Vagina (tissue), 2 donors: ENCODE measurements around the gene RAPGEF5.

ENCODE experiments used
- POLR2A ChIP-seq, 2 donors: fragments of 450-650 bp; IDR thresholded peaks; one replicate each; pipeline ENCODE4 v1.6.1; 2017; ENCODE audit warnings: antibody characterized with exemption in 2 of 2, mild to moderate bottlenecking in 2 of 2, moderate library complexity in 2 of 2
- TF ChIP-seq, protein P1 (sequence below), 3 experiments: fragments of 450-650 bp in 2 of 3; fragments of 200-600 bp in 1 of 3; sonication (generic) in 1 of 3; IDR thresholded peaks; one replicate each; pipeline ENCODE4 v1.5.1; 2017 to 2019; ENCODE audit warnings: antibody characterized with exemption in 3 of 3, mild to moderate bottlenecking in 2 of 3, moderate library complexity in 2 of 3

DNA sequence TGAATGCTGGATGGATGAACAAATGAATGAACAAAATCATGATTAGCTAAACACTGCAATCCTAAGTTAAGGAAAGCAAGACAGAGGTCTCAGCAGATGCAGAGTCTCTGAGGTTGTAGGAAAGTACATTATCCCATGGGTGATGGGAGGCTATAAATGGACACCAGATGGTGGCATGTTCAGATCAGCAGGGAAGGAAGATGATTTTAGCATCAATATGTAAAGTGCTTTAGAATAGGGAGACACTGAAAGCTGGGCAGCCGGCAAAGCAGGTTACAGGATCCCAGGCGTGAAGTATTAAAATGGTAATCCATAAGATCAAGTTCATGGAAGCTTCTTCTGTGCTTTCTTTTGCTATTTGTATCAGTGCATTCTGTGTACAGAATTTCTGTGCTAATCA, 7.9 kb upstream of the RAPGEF5 start:
- no peak for TF ChIP-seq POLR2A (IDR thresholded peaks at IDR 0.05)
- TF ChIP-seq, protein P1, sequence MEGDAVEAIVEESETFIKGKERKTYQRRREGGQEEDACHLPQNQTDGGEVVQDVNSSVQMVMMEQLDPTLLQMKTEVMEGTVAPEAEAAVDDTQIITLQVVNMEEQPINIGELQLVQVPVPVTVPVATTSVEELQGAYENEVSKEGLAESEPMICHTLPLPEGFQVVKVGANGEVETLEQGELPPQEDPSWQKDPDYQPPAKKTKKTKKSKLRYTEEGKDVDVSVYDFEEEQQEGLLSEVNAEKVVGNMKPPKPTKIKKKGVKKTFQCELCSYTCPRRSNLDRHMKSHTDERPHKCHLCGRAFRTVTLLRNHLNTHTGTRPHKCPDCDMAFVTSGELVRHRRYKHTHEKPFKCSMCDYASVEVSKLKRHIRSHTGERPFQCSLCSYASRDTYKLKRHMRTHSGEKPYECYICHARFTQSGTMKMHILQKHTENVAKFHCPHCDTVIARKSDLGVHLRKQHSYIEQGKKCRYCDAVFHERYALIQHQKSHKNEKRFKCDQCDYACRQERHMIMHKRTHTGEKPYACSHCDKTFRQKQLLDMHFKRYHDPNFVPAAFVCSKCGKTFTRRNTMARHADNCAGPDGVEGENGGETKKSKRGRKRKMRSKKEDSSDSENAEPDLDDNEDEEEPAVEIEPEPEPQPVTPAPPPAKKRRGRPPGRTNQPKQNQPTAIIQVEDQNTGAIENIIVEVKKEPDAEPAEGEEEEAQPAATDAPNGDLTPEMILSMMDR (IDR thresholded peaks at IDR 0.05), result no peak
